ENCODE results near the gene EFNA5. TPM values are rescaled to one million over a fixed set of nuclear protein-coding genes. Genes with fewer than 3 reads are reported as not detected.

Gene EFNA5
- total and polyA plus RNA-seq, 4 donors = 0.14 to 0.93 (median 0.54) TPM

- TF ChIP-seq NR2F2 (IDR thresholded peaks at IDR 0.05) = no peak
- TF ChIP-seq MAX (IDR thresholded peaks at IDR 0.05) = no peak
- no peak for TF ChIP-seq FOXA1 (IDR thresholded peaks at IDR 0.05)
- no peak for TF ChIP-seq RAD21 (IDR thresholded peaks at IDR 0.05)
- no peak for TF ChIP-seq FOXA2 (IDR thresholded peaks at IDR 0.05)
- no peak for TF ChIP-seq EGR1 (IDR thresholded peaks at IDR 0.05; ENCODE audit: low read depth in 2 of 2)
- no peak for TF ChIP-seq ZBTB33 (IDR thresholded peaks at IDR 0.05)
- no peak for TF ChIP-seq GABPA (IDR thresholded peaks at IDR 0.05 in 1 of 2, conservative IDR thresholded peaks at IDR 0.05 in 1 of 2)
Measured at GRCh38 chr5:107680099-107680498, 9.4 kb upstream of the EFNA5 start (continued).

GRCh38 chr5:107676702-107677101 is 6.0 kb upstream of the EFNA5 start:
- H3K4me1 ChIP-seq (ENCODE audit: control insufficient read depth in 4 of 4, insufficient read depth in 4 of 4, low read length in 3 of 4) = peaks cover 4 to 22% (median 18%) of the 10 kb centered on the region in 4 donors
- H3K27me3 ChIP-seq (ENCODE audit: control insufficient read depth in 4 of 4, insufficient read depth in 4 of 4, low read length in 3 of 4) = peaks cover 0 to 5% (median 0%) of the 10 kb centered on the region in 4 donors
- TF ChIP-seq SP1 (IDR thresholded peaks at IDR 0.05) (no peak), MAX (IDR thresholded peaks at IDR 0.05) (no peak), NR2F2 (IDR thresholded peaks at IDR 0.05) (no peak), TAF1 (conservative IDR thresholded peaks at IDR 0.05) (no peak), JUND (IDR thresholded peaks at IDR 0.05) (no peak), FOXA2 (IDR thresholded peaks at IDR 0.05) (no peak), REST (IDR thresholded peaks at IDR 0.05) (no peak), YY1 (IDR thresholded peaks at IDR 0.05) (no peak), FOXA1 (IDR thresholded peaks at IDR 0.05) (no peak), CTCF (IDR thresholded peaks at IDR 0.05; ENCODE audit: low read depth, low read length, missing input control) (no peak), HNF4G (IDR thresholded peaks at IDR 0.05) (no peak), RXRA (IDR thresholded peaks at IDR 0.05) (no peak)
- H3K36me3 ChIP-seq (ENCODE audit: control insufficient read depth in 4 of 4, insufficient read depth in 3 of 4, low read depth in 1 of 4, low read length in 3 of 4) = no peaks in the 10 kb centered on the region
- H3K9me3 ChIP-seq (ENCODE audit: control insufficient read depth in 4 of 4, low read length in 3 of 4) = no peaks in the 10 kb centered on the region
- H3K27ac ChIP-seq (ENCODE audit: low read depth in 1 of 2, low read length in 2 of 2) = no peak overlapping the region
- no peak overlapping the region for H3K4me3 ChIP-seq (ENCODE audit: low read depth in 1 of 3, low read length in 3 of 3)
- H3K9ac ChIP-seq (ENCODE audit: low read depth in 1 of 2, low read length in 2 of 2) = no peak overlapping the region
- DNase-seq (ENCODE audit: low spot score) = no peak

All from liver (tissue), 9 donors.